OCI-M2 (cell line): ENCODE measurements around the gene FEN1.

Experiments
- DNase-seq: peaks from one replicate; lab custom pipeline; 2025; ENCODE audit not compliant: unreplicated experiment; lab: John Stamatoyannopoulos, UW

The FEN1 gene

DNA sequence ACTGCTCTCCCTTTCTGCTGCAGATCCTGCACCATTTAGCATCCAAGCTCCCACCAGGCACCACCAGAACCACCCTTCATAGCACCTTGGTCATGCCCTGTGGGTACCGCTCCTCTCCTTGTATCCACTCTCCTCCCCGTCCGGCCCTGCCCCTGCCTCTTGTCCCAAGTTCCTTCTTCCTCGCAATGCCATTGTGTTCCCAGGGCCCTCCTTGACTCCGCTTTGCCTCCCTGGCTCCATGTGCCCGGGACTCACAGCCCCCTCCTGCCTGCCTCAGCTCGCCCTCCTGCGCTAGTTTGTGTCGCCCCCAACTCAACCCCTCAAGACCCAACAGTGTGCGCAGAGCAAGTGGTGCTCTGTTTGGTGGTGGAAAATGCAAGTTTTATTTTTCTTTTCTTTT, 46.2 kb downstream of the FEN1 start:
- DNase-seq, result no peak

DNA sequence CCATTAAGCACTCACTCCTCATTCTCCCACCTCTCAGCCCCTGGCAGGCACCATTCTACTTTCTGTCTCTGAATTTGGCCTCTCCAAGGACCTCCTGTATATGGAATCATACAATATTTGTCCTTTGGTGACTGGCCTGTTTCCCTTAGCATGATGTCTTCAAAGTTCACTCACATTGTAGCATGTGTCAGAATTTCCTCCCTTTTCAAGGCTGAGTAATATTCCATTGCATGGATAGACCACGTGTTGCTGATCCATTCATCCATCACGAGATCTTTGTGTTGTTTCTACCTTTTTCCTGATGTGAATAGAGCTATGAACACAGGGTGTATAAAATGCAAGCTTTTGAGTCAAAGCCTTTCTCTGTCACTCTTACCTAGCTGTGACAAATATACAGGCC, 47.0 kb downstream of the FEN1 start:
- no peak for DNase-seq

DNA sequence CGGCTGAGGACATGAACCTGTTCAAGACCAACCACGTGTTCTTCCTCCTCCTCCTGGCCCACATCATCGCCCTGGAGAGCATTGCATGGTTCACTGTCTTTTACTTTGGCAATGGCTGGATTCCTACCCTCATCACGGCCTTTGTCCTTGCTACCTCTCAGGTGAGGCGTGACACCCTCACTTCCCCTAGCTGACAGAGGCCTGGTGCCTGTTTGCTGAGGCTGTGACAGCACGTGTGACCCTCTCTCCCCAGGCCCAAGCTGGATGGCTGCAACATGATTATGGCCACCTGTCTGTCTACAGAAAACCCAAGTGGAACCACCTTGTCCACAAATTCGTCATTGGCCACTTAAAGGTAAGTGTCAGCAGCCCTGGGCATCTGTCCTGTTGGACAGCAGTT, 47.7 kb downstream of the FEN1 start:
- DNase-seq, result no peak

- peak; percentile 85 for DNase-seq
These were observed 49.2 kb downstream of the FEN1 start for GRCh38 chr11:61841636-61842527.

- no peak for DNase-seq
These were observed 49.8 kb downstream of the FEN1 start for GRCh38 chr11:61842528-61842820.

- DNase-seq, result no peak
These were observed 52.3 kb downstream of the FEN1 start for GRCh38 chr11:61844909-61845565.

DNA sequence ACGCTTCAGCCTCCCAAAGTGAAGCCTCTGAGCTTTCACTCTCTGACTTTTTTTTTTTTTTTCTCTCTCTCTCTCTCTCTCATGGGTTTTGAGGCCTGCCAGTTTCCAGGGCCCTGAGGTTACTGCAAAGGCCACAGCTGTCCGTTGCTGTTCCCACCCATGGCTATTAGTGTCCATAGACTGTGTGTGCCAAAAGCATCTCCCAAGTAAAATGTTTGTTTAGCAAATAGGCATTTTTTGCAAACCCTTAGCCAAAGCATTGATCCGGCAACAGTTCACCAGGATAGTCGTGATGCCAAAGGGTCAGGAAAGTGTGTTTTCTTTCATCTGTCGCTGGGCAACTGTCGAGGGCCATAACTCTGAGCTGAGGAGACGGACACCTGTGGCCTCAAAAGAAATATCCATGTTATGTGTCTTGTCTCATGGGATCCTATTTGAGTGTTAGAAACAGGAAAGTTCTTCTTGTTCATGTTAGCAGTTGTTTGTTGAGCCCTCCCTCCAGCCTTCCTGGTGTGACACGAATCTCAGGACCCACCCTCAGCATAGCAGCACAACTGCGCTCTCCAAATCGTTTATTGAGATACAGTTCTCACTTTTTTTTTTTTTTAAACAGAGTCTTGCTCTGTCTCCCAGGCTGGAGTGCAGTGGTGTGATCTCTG, 53.8 kb downstream of the FEN1 start:
- no peak for DNase-seq
